Left lung (tissue), 10 donors: ENCODE data around the gene TAL1. TPM values are rescaled to one million over a fixed set of nuclear protein-coding genes. Genes with fewer than 3 reads are reported as not detected.

Experiments
- ATAC-seq: fragments of 200-7000 bp; cut with Tn5 transposase; one replicate; pipeline ENCODE4 v1.9.1; 2020; ENCODE audit warnings: moderate library complexity
- DNase-seq, 4 donors: peaks; one replicate each; pipeline ENCODE4 v3.0.0-alpha.2; 2013 to 2020
- H3K27ac ChIP-seq, 2 donors: fragments of 200-600 bp; sonication (generic) in 1 of 2; one replicate each; pipeline versions ENCODE4 v1.5.0 to v1.8.0; 2020 to 2021
- H3K27me3 ChIP-seq, 2 donors: fragments of 200-600 bp; sonication (generic) in 1 of 2; one replicate each; pipeline versions ENCODE4 v1.5.0 to v1.8.0; 2020 to 2021
- H3K36me3 ChIP-seq, 2 donors: fragments of 200-600 bp; sonication (generic) in 1 of 2; one replicate each; pipeline versions ENCODE4 v1.5.0 to v1.8.0; 2020 to 2021
- H3K4me1 ChIP-seq, 2 donors: fragments of 200-600 bp; one replicate each; pipeline ENCODE4 v1.8.0; 2021
- H3K4me3 ChIP-seq, 2 donors: fragments of 200-600 bp; sonication (generic) in 1 of 2; one replicate each; pipeline versions ENCODE4 v1.5.0 to v1.8.0; 2020 to 2021; ENCODE audit warnings: mild to moderate bottlenecking in 1 of 2
- H3K9me3 ChIP-seq, 2 donors: fragments of 200-600 bp; sonication (generic) in 1 of 2; one replicate each; pipeline versions ENCODE4 v1.5.0 to v1.8.0; 2020 to 2021
- CTCF ChIP-seq, 2 donors: fragments of 200-600 bp; sonication (generic) in 1 of 2; IDR thresholded peaks; one replicate each; pipeline versions ENCODE4 v1.5.0 to v1.8.0; 2021; ENCODE audit warnings: antibody characterized with exemption in 2 of 2
- intact Hi-C, 2 donors: fragments of 100-400 bp; cut with DNase I; formaldehyde crosslinking; loops; one replicate each; pipeline versions ENCODE4 v1.11.2 to v1.14.2; 2022
- polyA plus RNA-seq, 6 donors: library from polyadenylated mRNA; unstranded; fragments of 120-200 nt; gene quantifications; one replicate each; pipeline ENCODE4 v1.2.1, GENCODE V29; 2013; ENCODE audit not compliant: insufficient read length in 6 of 6
- total RNA-seq, 2 donors: library from RNA; stranded (reverse); fragmentation: NEBNext Ultra II Directional; extraction: Animal tissue kit (Norgen Biotek cat#: 25700); gene quantifications; one replicate each; pipeline ENCODE4 v1.2.1, GENCODE V29; 2021
- donor health status: DM: no; HTN: yes; CAD: no.
- donor health status: DM: no; HTN: no; CAD: no.

TAL1 gene
- total and polyA plus RNA-seq, 8 donors: 8.4 to 13.3 (median 9.5) TPM

- intact Hi-C loops: loop anchor here in 1 of 2 donors (5.0 kb wide), 1 partner anchor 72 kb away; no protein-coding TSS in a partner anchor
- H3K27ac ChIP-seq: peak overlapping the region; percentile 42 to 78
Measured at GRCh38 chr1:47190509-47190855, 41.5 kb downstream of the TAL1 start.

GRCh38 chr1:47189844-47190508 lies 42.0 kb downstream of the TAL1 start, which contains the start of gene PDZK1IP1:
Gene PDZK1IP1 (minus strand): TSS chr1:47190036. CDS start chr1:47189932, 104 bp downstream.
- peak within 1 kb of the TSS; percentile 42 to 78 for H3K27ac ChIP-seq
- H3K4me3 ChIP-seq: peak within 1 kb of the TSS in 1 of 2 donors; percentile 28
- DNase-seq: peak in 3 of 4 donors; percentile 67 to 89 (median 84)

More at GRCh38 chr1:47190509-47190855, 41.5 kb downstream of the TAL1 start:
- ATAC-seq (no peak), DNase-seq (no peak)
- H3K9me3 ChIP-seq: no peaks in the 10 kb centered on the region
- H3K27me3 ChIP-seq: no peaks in the 10 kb centered on the region
- H3K36me3 ChIP-seq: no peaks in the 10 kb centered on the region
- no peak for TF ChIP-seq CTCF (IDR thresholded peaks at IDR 0.05)
- H3K4me1 ChIP-seq: peaks cover 0 to 29% of the 10 kb centered on the region in 2 donors
- H3K4me3 ChIP-seq: no peak overlapping the region

GRCh38 chr1:47188791-47189785 lies 42.9 kb downstream of the TAL1 start:
- Histone ChIP-seq H3K4me3 (peak overlapping the region in 1 of 2 donors; percentile 28), H3K9me3 (no peaks in the 10 kb centered on the region), H3K4me1 (peaks cover 0 to 29% of the 10 kb centered on the region in 2 donors), H3K27ac (peak overlapping the region; percentile 42 to 78), H3K36me3 (no peaks in the 10 kb centered on the region), H3K27me3 (no peaks in the 10 kb centered on the region)
- DNase-seq: no peak
- no peak for TF ChIP-seq CTCF (IDR thresholded peaks at IDR 0.05)
- ATAC-seq: no peak
- intact Hi-C loops: loop anchor here in 1 of 2 donors (10.0 kb wide), 1 partner anchor 246 kb away; the partner anchor contains the start of gene FOXD2

More at GRCh38 chr1:47189844-47190508, 42.0 kb downstream of the TAL1 start, which contains the start of gene PDZK1IP1:
- Histone ChIP-seq H3K4me1 (peaks cover 0 to 29% of the 10 kb centered on the region in 2 donors), H3K9me3 (no peaks in the 10 kb centered on the region), H3K27me3 (no peaks in the 10 kb centered on the region), H3K36me3 (no peaks in the 10 kb centered on the region)
- intact Hi-C loops: loop anchor here in 1 of 2 donors (5.0 to 10.0 kb wide), 2 partner anchors 72 to 245 kb away; partner anchors contain the start of gene FOXD2
- ATAC-seq: peak; percentile 86
- TF ChIP-seq CTCF (IDR thresholded peaks at IDR 0.05): no peak

- Histone ChIP-seq H3K4me3 (no peak overlapping the region), H3K36me3 (no peaks in the 10 kb centered on the region), H3K9me3 (no peaks in the 10 kb centered on the region), H3K4me1 (peaks cover 0 to 24% of the 10 kb centered on the region in 2 donors), H3K27me3 (no peaks in the 10 kb centered on the region), H3K27ac (no peak overlapping the region)
- intact Hi-C loops: loop anchor here in 1 of 2 donors (10.0 kb wide), 1 partner anchor 247 kb away; the partner anchor contains the start of gene FOXD2
- no peak for TF ChIP-seq CTCF (IDR thresholded peaks at IDR 0.05)
- no peak for ATAC-seq
- no peak for DNase-seq
Measured at GRCh38 chr1:47187926-47188250, 44.1 kb downstream of the TAL1 start.
